OCI-LY7 (cell line): Measurements from ENCODE around the gene CIDEA. TPM values are rescaled to one million over a fixed set of nuclear protein-coding genes. Genes with fewer than 3 reads are reported as not detected.

Source experiments
- BruUV-seq: library from RNA; stranded (reverse); fragments of 400-500 nt; replicated peaks from 2 replicates; lab custom pipeline; 2021; lab: Mats Ljungman, UMichigan
- CTCF ChIA-PET: fragments of 300-600 bp; sonication (Branson Sonifier 250); formaldehyde crosslinking; loops from one replicate; lab custom pipeline; 2022; ENCODE audit warnings: antibody characterized with exemption; ENCODE audit not compliant: unreplicated experiment; lab: Charles Lee
- POLR2A ChIA-PET: fragments of 300-600 bp; sonication (Branson Sonifier 250); formaldehyde crosslinking; loops from one replicate; lab custom pipeline; 2022; ENCODE audit warnings: antibody characterized with exemption; lab: Charles Lee
- DNase-seq: peaks from one replicate; pipeline ENCODE4 v3.0.0-alpha.2; 2015; ENCODE audit warnings: low spot score
- H2AFZ ChIP-seq: fragments of 200-600 bp; sonication (generic), shearing (Covaris generic); 2 replicates; pipeline ENCODE4 v1.6.1; 2014; ENCODE audit warnings: mild to moderate bottlenecking, antibody characterized with exemption, low read length, moderate library complexity
- H3K27ac ChIP-seq: fragments of 200-600 bp; sonication (generic); 2 replicates; pipeline ENCODE4 v1.5.1; 2014; ENCODE audit warnings: mixed run types, low read depth, mild to moderate bottlenecking, moderate library complexity, low read length, inconsistent platforms; ENCODE audit not compliant: poor library complexity, severe bottlenecking
- H3K36me3 ChIP-seq: fragments of 200-600 bp; sonication (generic); 2 replicates; pipeline ENCODE4 v1.6.1; 2014; ENCODE audit warnings: mild to moderate bottlenecking, antibody characterized with exemption, low read length, moderate library complexity, mixed read lengths; ENCODE audit not compliant: insufficient read depth
- H3K4me1 ChIP-seq: fragments of 200-600 bp; sonication (generic); 2 replicates; pipeline ENCODE4 v1.5.1; 2014; ENCODE audit warnings: mild to moderate bottlenecking, low read length; ENCODE audit not compliant: insufficient read depth, poor library complexity, severe bottlenecking
- H3K4me2 ChIP-seq: fragments of 200-600 bp; sonication (generic); 2 replicates; pipeline ENCODE4 v1.6.1; 2014; ENCODE audit warnings: mild to moderate bottlenecking, low read length
- H3K4me3 ChIP-seq: fragments of 200-600 bp; sonication (generic); 2 replicates; pipeline ENCODE4 v1.5.1; 2014; ENCODE audit warnings: mild to moderate bottlenecking, low read depth, low read length; ENCODE audit not compliant: poor library complexity, severe bottlenecking
- H3K79me2 ChIP-seq: fragments of 200-600 bp; sonication (generic); 2 replicates; pipeline ENCODE4 v1.6.1; 2016; ENCODE audit warnings: low read depth, mild to moderate bottlenecking, low read length, moderate library complexity, mixed read lengths; ENCODE audit not compliant: insufficient read depth
- H3K9me2 ChIP-seq: fragments of 200-600 bp; sonication (generic); 2 replicates; pipeline ENCODE4 v1.6.1; 2016; ENCODE audit warnings: mild to moderate bottlenecking, low read length, mixed read lengths; ENCODE audit not compliant: insufficient read depth
- H3K9me3 ChIP-seq: fragments of 200-600 bp; sonication (generic); 2 replicates; pipeline ENCODE4 v1.6.1; 2014; ENCODE audit warnings: mild to moderate bottlenecking, mixed run types, low read length, mixed read lengths
- H4K20me1 ChIP-seq: fragments of 200-600 bp; sonication (generic); 2 replicates; pipeline ENCODE4 v1.6.1; 2014; ENCODE audit warnings: mild to moderate bottlenecking, antibody characterized with exemption, low read length, moderate library complexity, mixed read lengths; ENCODE audit not compliant: insufficient read depth
- CTCF ChIP-seq: fragments of 200-600 bp; sonication (generic); conservative IDR thresholded peaks from 2 replicates; pipeline ENCODE4 v1.5.1; 2014; ENCODE audit warnings: mild to moderate bottlenecking, antibody characterized with exemption, low read length, moderate library complexity, mixed read lengths
- EZH2phosphoT487 ChIP-seq: fragments of 200-600 bp; sonication (generic); IDR thresholded peaks from 2 replicates; pipeline ENCODE4 v1.6.1; 2018; ENCODE audit warnings: low read depth, borderline replicate concordance, mild to moderate bottlenecking, mixed run types, antibody characterized with exemption, low read length, moderate library complexity, mixed read lengths
- intact Hi-C: fragments of 100-400 bp; cut with micrococcal nuclease; formaldehyde crosslinking; loops from one replicate; pipeline ENCODE4 v1.10.0; 2022; ENCODE audit not compliant: unreplicated experiment
- small RNA-seq: library from RNA; depleted of rRNA; stranded (forward); fragments of <200 nt; gene quantifications from one replicate; pipeline ENCODE3, GENCODE V24; 2014
- total RNA-seq, 2 experiments: library from RNA; depleted of rRNA in 1 of 2; stranded (reverse); fragments of >200 nt in 1 of 2; shearing (Covaris generic) in 1 of 2; gene quantifications; 2 replicates each; pipeline ENCODE4 v1.2.3, GENCODE V29; 2014 to 2022

Gene CIDEA
- total RNA-seq, 2 experiments from 2014 or later = not detected

GRCh38 chr18:12326711-12327460 lies 72.7 kb downstream of the CIDEA start:
- TF ChIP-seq CTCF = no peak
- TF ChIP-seq EZH2phosphoT487 = no peak
- H3K36me3 ChIP-seq = peaks cover 71% of the 10 kb centered on the region
- H2AFZ ChIP-seq = no peak overlapping the region
- no TSS peak for BruUV-seq
- H3K27ac ChIP-seq = no peak overlapping the region
- POLR2A ChIA-PET = no interaction called here
- intact Hi-C loops = no loop called here
- DNase-seq = no peak
- H4K20me1 ChIP-seq = no peaks in the 10 kb centered on the region
- CTCF ChIA-PET = interaction anchor here (0.9 to 1.7 kb wide), 2 partner anchors 8 to 12 kb away, joined by 3 to 4 read pairs; no protein-coding TSS in a partner anchor
- H3K9me2 ChIP-seq = no peaks in the 10 kb centered on the region
- H3K4me1 ChIP-seq = peaks cover under 1% of the 10 kb centered on the region
- H3K4me2 ChIP-seq = no peak overlapping the region
- H3K4me3 ChIP-seq = no peak overlapping the region
- no peaks in the 10 kb centered on the region for H3K79me2 ChIP-seq
- H3K9me3 ChIP-seq = no peaks in the 10 kb centered on the region

Small RNAs within 50 kb of the gene (small RNA-seq; reads per million reads assigned to genes)
- gene RNU6-170P = not detected

Other genes starting within 250 kb of the CIDEA start
- 4.1 and 5.4 TPM in 2 replicates for gene ANKRD62, start 160.5 kb upstream of the CIDEA start, total RNA-seq (2014; rRNA removed; shearing (Covaris generic))
- 7.1 and 7.3 TPM in 2 replicates for gene ANKRD62, start 160.5 kb upstream of the CIDEA start, total RNA-seq (2022)
- not detected in 2 replicates for gene TUBB6, start 53.9 kb downstream of the CIDEA start, total RNA-seq (2014; rRNA removed; shearing (Covaris generic))
- gene TUBB6, start 53.9 kb downstream of the CIDEA start, total RNA-seq (2022) = not detected in 2 replicates
- gene AFG3L2, start 122.9 kb downstream of the CIDEA start, total RNA-seq (2014; rRNA removed; shearing (Covaris generic)) = 44.8 and 49.2 TPM in 2 replicates
- gene AFG3L2, start 122.9 kb downstream of the CIDEA start, total RNA-seq (2022) = 61.3 and 72.7 TPM in 2 replicates
- gene PRELID3A, start 153.6 kb downstream of the CIDEA start, total RNA-seq (2014; rRNA removed; shearing (Covaris generic)) = 12.7 and 14.0 TPM in 2 replicates
- 24.6 and 28.6 TPM in 2 replicates for gene PRELID3A, start 153.6 kb downstream of the CIDEA start, total RNA-seq (2022)